HG02763 (cell line): ENCODE results near the gene AP3S1.
"Not testable (repeated sequence)": the region's sequence is repeated elsewhere in the genome, so short reads cannot be mapped to it uniquely, and the experiment has no call there.

Experiments
- ATAC-seq: cut with Tn5 transposase; IDR thresholded peaks from one replicate; pipeline ENCODE4 v1.9.1; 2021; ENCODE audit warnings: mild to moderate bottlenecking, moderate library complexity; ENCODE audit not compliant: unreplicated experiment

AP3S1 gene

GRCh38 chr5:115841382-115842088 lies at the start of gene AP3S1, which contains the start of gene ATG12:
Gene AP3S1, plus strand, starts transcription at chr5:115841935. Its CDS starts 103 bp downstream, at chr5:115842038.
Gene ATG12, minus strand, starts transcription at chr5:115841565. Its CDS starts 13 bp downstream, at chr5:115841552.
- ATAC-seq, result peak; percentile 82

- no peak for ATAC-seq
These were observed 46.0 kb upstream of the AP3S1 start for GRCh38 chr5:115795700-115796099.

GRCh38 chr5:115796656-115797055 lies 45.1 kb upstream of the AP3S1 start:
- ATAC-seq, result no peak

- ATAC-seq, result no peak
These were observed 43.5 kb upstream of the AP3S1 start for GRCh38 chr5:115798252-115798651.

GRCh38 chr5:115800108-115800507 lies 41.6 kb upstream of the AP3S1 start:
- ATAC-seq, result no peak

GRCh38 chr5:115801152-115801551 lies 40.6 kb upstream of the AP3S1 start:
- ATAC-seq, result no peak

GRCh38 chr5:115801984-115802383 lies 39.8 kb upstream of the AP3S1 start:
- ATAC-seq, result no peak

- ATAC-seq, result no peak
These were observed 34.6 kb upstream of the AP3S1 start for GRCh38 chr5:115806986-115807653.

- no peak for ATAC-seq
These were observed 34.1 kb upstream of the AP3S1 start for GRCh38 chr5:115807654-115808052.

GRCh38 chr5:115808066-115808465 lies 33.7 kb upstream of the AP3S1 start:
- ATAC-seq, result not testable (repeated sequence)

GRCh38 chr5:115809946-115810345 lies 31.8 kb upstream of the AP3S1 start:
- ATAC-seq, result no peak

GRCh38 chr5:115810761-115811160 lies 31.0 kb upstream of the AP3S1 start:
- ATAC-seq, result no peak

GRCh38 chr5:115811406-115811805 lies 30.3 kb upstream of the AP3S1 start:
- ATAC-seq, result no peak

- ATAC-seq, result no peak
These were observed 29.4 kb upstream of the AP3S1 start for GRCh38 chr5:115812372-115812771.

- ATAC-seq, result no peak
These were observed 28.0 kb upstream of the AP3S1 start for GRCh38 chr5:115813719-115814118.

GRCh38 chr5:115815006-115815692 lies 26.6 kb upstream of the AP3S1 start:
- no peak for ATAC-seq

- ATAC-seq, result no peak
These were observed 26.0 kb upstream of the AP3S1 start for GRCh38 chr5:115815693-115816225.

GRCh38 chr5:115816226-115817081 lies 25.3 kb upstream of the AP3S1 start, which contains the start of gene CDO1:
Gene CDO1, minus strand, starts transcription at chr5:115816659. Its CDS starts 262 bp downstream, at chr5:115816397.
- no peak for ATAC-seq

- no peak for ATAC-seq
These were observed 24.3 kb upstream of the AP3S1 start for GRCh38 chr5:115817386-115817785.

GRCh38 chr5:115818821-115819220 lies 22.9 kb upstream of the AP3S1 start:
- ATAC-seq, result no peak
